EH (cell line): ENCODE results near the gene CHCHD6.

Experiments used
- DNase-seq: peaks from one replicate; pipeline ENCODE4 v3.0.0-alpha.2; 2015; ENCODE audit warnings: low read depth

CHCHD6 gene

DNA sequence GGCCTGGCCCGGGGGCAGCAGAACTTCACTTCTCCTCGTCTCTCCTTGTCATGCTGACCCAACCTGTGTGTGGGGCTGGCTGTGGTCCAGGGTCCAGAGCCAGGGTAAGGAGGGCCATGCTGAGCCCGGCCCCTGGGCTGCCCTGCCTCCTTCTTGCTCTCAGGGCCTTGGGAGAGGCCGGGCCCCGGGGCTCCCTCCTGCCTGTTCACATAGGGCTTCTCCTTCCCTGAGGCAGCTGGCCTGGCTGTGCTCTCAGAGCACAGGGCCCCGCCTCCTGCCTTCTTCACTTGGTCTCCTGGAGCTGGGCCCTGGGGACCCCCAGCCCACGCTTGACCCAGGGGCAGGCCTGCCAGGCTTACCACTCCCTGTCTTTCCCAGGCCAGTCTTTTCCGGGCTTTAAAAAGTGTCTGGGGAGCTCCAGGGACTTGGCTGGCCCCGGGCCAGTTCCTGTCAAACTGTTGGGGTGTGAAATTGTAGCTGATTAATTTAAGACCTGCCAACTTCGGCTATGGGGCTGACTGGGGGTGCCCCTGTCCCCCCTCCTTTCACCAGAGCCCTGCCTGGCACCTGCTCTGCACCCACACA is 290.7 kb downstream of the CHCHD6 start:
- DNase-seq: no peak

- no peak for DNase-seq
Observed at GRCh38 chr3:126995254-126995780, 291.3 kb downstream of the CHCHD6 start.

GRCh38 chr3:126995926-126996512 is 292.0 kb downstream of the CHCHD6 start:
- no peak for DNase-seq

DNA sequence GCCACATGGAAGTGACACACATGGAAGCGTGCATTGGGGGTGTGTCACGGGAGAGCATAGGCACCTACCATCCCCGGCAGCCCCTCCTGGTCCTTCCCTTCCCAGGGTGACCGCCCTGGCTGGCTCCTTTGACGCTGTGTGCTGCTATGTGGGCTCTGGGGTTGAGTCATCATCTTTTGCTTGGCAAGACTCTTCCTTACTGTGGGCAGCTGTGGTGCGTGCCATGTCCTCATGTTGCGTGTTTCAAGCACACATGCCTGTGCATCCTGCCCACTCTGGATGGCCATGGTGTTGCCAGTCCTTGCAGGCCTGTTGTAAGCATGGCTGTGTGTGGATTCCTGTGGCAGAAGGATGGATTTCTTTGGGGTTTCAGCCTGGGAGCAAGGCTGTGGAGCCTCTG is 292.9 kb downstream of the CHCHD6 start:
- DNase-seq: peak; percentile 58

DNA sequence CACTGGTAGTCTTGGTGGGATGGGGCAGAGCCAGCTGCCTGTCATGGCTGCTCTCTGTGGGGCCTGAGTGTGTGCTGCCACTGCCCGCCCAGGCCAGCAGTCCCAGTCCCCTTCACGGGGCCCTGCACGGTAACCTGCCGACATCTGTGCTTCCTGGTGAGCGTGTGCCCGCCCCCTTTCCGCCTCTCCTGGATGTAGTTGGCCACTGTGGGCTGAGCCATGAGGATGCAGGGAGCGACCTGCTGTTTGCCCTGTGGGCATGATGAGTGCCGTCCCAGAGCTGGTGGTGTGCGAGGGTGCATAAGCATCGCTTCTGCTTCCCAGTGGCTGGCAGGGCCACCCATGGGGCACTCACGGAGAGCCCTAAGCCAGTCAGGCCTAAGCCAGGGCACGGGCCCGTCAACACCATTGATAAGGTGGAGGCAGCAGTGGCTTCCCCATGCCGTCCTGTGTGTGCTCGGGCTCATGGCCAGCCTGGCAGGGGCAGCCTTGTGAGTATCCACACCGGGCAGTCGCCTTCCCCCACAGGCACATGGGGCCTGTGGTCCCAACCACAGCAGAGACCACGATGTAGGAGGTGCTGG is 293.5 kb downstream of the CHCHD6 start:
- no peak for DNase-seq

DNA sequence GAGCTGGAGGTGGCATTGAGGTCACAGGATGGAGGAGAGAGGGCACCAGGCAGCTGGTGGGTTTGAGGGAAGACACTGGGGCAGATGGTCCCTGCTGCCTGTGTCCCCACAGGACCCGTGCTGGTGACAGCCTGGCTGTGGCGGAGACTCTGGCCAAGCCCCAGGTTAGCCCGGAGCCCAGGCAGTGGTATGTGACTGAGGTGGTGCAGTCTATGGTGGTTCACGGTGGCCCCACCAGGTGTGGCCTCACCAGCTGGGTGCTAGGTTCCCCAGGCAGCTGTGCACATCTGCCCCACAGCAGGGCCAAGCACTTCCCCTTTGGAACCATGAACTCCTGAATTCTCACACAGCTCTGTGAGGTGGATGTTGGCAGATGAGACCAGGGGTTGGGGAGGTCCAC is 294.3 kb downstream of the CHCHD6 start:
- no peak for DNase-seq

DNA sequence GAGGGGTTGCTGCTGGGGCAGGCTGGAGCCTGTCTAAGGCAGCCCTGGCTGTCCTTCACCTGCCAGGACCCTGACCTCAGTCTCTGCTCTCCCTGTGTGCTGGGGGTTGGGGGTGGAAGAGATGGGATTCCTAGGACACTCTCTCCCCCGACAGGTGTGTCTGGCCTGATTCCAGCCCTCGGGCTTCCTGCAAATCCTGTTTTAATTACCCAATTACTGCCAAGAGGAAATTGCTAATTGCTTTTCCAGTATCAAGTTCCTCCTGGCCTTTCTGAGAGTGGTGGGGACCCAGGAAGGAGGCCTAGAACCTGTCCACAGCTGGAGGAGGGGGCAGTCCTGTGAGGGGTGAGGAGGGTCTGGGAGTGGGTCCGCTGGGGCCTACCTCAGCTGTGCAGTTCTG is 294.7 kb downstream of the CHCHD6 start:
- no peak for DNase-seq

- DNase-seq: no peak
Observed at GRCh38 chr3:126999383-126999782, 295.3 kb downstream of the CHCHD6 start.

DNA sequence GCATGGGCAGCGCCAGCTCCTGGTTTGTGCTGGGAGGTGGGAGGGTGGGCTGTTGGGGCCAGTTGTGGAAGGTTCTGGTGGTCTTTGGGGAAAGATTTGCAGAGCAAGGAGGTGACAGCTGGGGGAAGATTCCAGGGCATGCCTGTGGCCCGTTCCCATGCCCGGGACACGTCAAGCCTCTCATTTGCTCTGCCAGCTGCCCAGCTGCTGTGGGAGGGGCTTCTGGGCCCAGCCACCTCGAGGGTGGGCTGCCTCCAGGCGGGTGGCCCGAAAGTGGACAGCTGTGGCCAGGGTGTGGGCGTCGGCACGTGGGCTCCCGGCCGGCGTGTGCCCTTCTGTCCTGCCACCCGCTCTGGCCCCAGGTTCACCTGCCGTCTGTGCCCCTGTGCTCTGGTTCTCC is 296.1 kb downstream of the CHCHD6 start:
- DNase-seq: no peak

DNA sequence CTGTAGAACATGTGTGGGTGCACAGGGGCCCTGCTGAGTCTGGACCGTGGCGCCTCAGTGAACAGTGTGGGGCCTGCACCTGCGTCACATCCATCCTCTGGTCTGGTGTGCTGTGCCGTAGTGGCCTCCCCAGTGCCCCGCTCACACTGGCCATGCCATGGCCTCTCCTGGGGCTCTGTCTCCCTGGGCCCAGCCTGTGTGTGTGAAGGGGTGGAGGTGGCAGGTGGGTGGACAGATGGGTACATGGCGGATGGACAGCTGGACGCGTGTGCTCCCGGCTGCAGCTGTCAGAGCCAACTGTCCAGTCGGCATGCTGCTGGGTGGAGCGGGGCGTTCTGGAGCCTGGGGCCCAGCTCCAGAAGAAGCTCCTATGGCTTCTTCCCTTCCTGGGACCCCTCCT is 296.7 kb downstream of the CHCHD6 start:
- DNase-seq: no peak

GRCh38 chr3:127001486-127002194 is 297.6 kb downstream of the CHCHD6 start:
- no peak for DNase-seq

- DNase-seq: peak; percentile 96
Observed at GRCh38 chr3:127002195-127003174, 298.4 kb downstream of the CHCHD6 start.

DNA sequence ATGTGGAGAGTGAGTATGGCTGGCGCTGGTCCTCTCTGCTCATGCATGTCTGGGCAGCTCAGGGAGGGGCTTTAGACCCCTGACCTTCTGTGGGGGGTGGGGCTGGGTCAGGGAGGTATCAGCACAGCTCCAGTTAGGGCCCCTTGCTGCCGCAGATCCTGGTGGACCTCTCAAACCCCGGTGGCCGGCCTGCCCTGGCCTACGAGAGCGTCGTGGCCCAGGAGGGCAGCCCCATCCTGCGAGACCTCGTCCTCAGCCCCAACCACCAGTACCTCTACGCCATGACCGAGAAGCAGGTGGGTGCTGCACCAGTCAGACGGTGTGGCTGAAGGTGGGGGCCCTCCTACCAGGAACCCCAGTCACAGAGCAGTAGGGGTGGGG is 299.1 kb downstream of the CHCHD6 start:
- no peak for DNase-seq

- no peak for DNase-seq
Observed at GRCh38 chr3:127003601-127004280, 299.7 kb downstream of the CHCHD6 start.

- no peak for DNase-seq
Observed at GRCh38 chr3:127004641-127005397, 300.8 kb downstream of the CHCHD6 start.

DNA sequence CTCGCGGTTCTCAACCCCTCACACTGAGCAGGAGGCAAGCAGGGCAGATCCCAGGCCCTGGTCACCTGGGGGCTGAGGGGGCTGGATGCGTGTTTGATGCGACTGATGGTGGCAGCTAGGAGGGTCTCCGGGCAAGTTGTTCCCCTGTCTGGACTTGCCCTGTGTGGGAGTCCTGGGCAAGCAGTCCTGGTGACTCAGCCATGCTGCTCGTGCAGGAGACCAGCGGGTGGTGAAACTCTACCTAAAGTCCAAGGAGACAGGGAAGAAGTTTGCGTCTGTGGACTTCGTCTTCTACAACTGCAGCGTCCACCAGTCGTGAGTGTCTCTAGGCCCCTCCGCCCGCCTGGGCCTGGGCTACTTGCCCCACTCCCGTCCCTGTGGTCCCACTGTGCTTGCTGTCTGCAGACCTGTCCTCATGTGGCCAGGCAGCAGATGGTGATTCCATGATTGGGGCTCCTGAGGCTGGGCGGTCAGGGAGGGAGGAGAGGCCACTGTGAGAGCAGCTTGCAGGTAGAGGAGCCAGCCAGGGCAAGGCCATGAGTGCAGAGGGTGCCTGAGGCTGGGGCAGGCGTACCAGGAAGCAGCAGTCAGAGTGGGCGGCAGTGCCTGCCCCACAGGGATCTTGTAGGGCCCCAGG is 301.9 kb downstream of the CHCHD6 start:
- no peak for DNase-seq

- DNase-seq: no peak
Observed at GRCh38 chr3:127006781-127007436, 302.9 kb downstream of the CHCHD6 start.

GRCh38 chr3:127008236-127008635 is 304.2 kb downstream of the CHCHD6 start:
- no peak for DNase-seq

DNA sequence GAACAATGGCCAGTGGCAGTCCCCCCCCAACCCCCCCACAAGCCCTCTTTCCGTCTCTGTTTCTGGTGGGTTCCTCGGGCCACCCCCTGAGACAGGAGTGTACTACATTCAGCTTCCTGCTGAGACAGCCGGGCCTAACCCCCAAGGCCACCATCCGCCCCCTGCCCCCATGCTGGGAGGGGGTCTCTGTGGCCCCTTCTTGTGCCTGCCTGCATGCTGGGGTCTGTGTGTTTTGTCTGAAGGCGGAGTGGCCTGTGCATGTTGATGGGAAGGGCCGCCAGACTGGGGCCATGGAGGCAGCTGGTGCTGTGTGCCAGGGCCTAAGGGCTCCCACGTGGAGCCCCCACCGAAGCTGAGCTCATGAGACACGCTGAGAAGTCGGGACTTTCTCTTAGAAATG is 305.5 kb downstream of the CHCHD6 start:
- DNase-seq: no peak
